Measurements from ENCODE around the gene EIF4E3.

GRCh38 chr3:71659864-71660591 is 65.2 kb downstream of the EIF4E3 start:
- TF ChIP-seq PATZ1 (CRISPR knock-in tag; IDR thresholded peaks at IDR 0.05; ENCODE audit: borderline replicate concordance) (no peak), ESRRG (CRISPR knock-in tag; IDR thresholded peaks at IDR 0.05) (no peak), ZFP3 (CRISPR knock-in tag; IDR thresholded peaks at IDR 0.05) (no peak), BACH2 (CRISPR knock-in tag; IDR thresholded peaks at IDR 0.05; ENCODE audit: borderline replicate concordance) (no peak), GLIS3 (CRISPR knock-in tag; IDR thresholded peaks at IDR 0.05) (no peak), TCF4 (CRISPR knock-in tag; IDR thresholded peaks at IDR 0.05; ENCODE audit: borderline replicate concordance) (no peak), ZFP30 (CRISPR knock-in tag; IDR thresholded peaks at IDR 0.05) (no peak), RARB (CRISPR knock-in tag; IDR thresholded peaks at IDR 0.05) (no peak)
